ENCODE measurements around the gene PSPN.
"Not testable (repeated sequence)": the region's sequence is repeated elsewhere in the genome, so short reads cannot be mapped to it uniquely, and the experiment has no call there.

Gene PSPN

GRCh38 chr19:6406401-6406800, 30.7 kb upstream of the PSPN start:
- no peak overlapping the region for H3K27ac ChIP-seq
- no peaks in the 10 kb centered on the region for H4K20me1 ChIP-seq (ENCODE audit: insufficient read depth)
- no peaks in the 10 kb centered on the region for H3K27me3 ChIP-seq (ENCODE audit: insufficient read depth, low read depth)
- H2AFZ ChIP-seq (ENCODE audit: low read depth), result no peak overlapping the region
- no peak overlapping the region for H3K4me3 ChIP-seq (IDR thresholded peaks at IDR 0.05; ENCODE audit: insufficient read depth, low read depth, low read length)
- no peaks in the 10 kb centered on the region for H3K36me3 ChIP-seq (ENCODE audit: insufficient read depth)
- no peak overlapping the region for H3K9ac ChIP-seq
- H3K4me2 ChIP-seq, result no peak overlapping the region
- TF ChIP-seq CTCF (conservative IDR thresholded peaks at IDR 0.05; ENCODE audit: low read depth, low read length), result no peak
- no peaks in the 10 kb centered on the region for H3K79me2 ChIP-seq (ENCODE audit: insufficient read depth, low read depth)
- no peaks in the 10 kb centered on the region for H3K4me1 ChIP-seq (ENCODE audit: low read depth, poor library complexity, severe bottlenecking)

DNA sequence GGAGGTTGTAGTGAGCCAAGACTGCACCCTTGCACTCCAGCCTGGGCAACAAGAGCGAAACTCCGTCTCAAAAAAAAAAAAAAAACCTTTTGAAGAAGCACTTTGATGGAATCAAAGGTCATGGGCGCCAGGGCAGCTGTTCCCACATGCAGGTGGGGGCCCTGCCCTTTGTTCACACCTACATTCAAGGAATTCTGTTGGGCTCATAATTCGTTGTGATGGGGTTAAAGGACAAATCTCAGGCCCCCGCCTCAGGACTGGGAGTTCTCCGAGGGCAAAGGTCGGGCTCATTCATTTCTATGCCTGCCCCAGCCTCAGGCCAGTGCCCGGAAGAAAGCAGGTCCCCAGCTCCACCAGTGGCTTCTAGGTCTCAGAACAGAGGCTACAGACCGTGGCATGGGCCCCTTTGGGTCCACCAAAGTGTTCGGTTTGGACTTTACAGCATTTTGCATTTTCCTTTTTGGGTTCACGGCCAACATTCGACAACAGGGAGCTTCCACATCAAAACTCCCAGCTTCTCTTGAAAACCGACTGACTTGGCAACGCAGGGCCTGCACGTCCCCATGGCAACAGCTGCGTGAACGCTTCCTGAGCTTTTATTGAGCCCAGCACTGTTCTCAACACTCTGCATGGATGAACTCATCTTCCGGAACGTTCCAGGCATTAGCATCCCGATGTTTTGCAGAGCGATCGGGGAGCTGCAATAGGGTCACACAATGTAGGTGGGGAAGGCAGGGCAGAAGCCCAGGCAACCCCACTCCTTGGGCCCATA, 27.3 kb upstream of the PSPN start:
- no peaks in the 10 kb centered on the region for H3K4me1 ChIP-seq (ENCODE audit: low read depth, poor library complexity, severe bottlenecking)
- H4K20me1 ChIP-seq (ENCODE audit: insufficient read depth), result no peaks in the 10 kb centered on the region
- H3K9ac ChIP-seq, result no peak overlapping the region
- H3K4me2 ChIP-seq, result no peak overlapping the region
- H3K27ac ChIP-seq, result no peak overlapping the region
- H3K36me3 ChIP-seq (ENCODE audit: insufficient read depth), result no peaks in the 10 kb centered on the region
- no peak overlapping the region for H2AFZ ChIP-seq (ENCODE audit: low read depth)
- H3K27me3 ChIP-seq (ENCODE audit: insufficient read depth, low read depth), result no peaks in the 10 kb centered on the region
- no peak overlapping the region for H3K4me3 ChIP-seq (IDR thresholded peaks at IDR 0.05; ENCODE audit: insufficient read depth, low read depth, low read length)
- no peaks in the 10 kb centered on the region for H3K79me2 ChIP-seq (ENCODE audit: insufficient read depth, low read depth)
- no peak for TF ChIP-seq CTCF (conservative IDR thresholded peaks at IDR 0.05; ENCODE audit: low read depth, low read length)

GRCh38 chr19:6402058-6402457, 26.3 kb upstream of the PSPN start:
- no peaks in the 10 kb centered on the region for H3K79me2 ChIP-seq (ENCODE audit: insufficient read depth, low read depth)
- H3K4me2 ChIP-seq, result no peak overlapping the region
- no peak overlapping the region for H3K27ac ChIP-seq
- no peaks in the 10 kb centered on the region for H3K36me3 ChIP-seq (ENCODE audit: insufficient read depth)
- no peaks in the 10 kb centered on the region for H4K20me1 ChIP-seq (ENCODE audit: insufficient read depth)
- TF ChIP-seq CTCF (conservative IDR thresholded peaks at IDR 0.05; ENCODE audit: low read depth, low read length), result no peak
- no peak overlapping the region for H2AFZ ChIP-seq (ENCODE audit: low read depth)
- no peaks in the 10 kb centered on the region for H3K27me3 ChIP-seq (ENCODE audit: insufficient read depth, low read depth)
- no peak overlapping the region for H3K4me3 ChIP-seq (IDR thresholded peaks at IDR 0.05; ENCODE audit: insufficient read depth, low read depth, low read length)
- no peaks in the 10 kb centered on the region for H3K4me1 ChIP-seq (ENCODE audit: low read depth, poor library complexity, severe bottlenecking)
- no peak overlapping the region for H3K9ac ChIP-seq

DNA sequence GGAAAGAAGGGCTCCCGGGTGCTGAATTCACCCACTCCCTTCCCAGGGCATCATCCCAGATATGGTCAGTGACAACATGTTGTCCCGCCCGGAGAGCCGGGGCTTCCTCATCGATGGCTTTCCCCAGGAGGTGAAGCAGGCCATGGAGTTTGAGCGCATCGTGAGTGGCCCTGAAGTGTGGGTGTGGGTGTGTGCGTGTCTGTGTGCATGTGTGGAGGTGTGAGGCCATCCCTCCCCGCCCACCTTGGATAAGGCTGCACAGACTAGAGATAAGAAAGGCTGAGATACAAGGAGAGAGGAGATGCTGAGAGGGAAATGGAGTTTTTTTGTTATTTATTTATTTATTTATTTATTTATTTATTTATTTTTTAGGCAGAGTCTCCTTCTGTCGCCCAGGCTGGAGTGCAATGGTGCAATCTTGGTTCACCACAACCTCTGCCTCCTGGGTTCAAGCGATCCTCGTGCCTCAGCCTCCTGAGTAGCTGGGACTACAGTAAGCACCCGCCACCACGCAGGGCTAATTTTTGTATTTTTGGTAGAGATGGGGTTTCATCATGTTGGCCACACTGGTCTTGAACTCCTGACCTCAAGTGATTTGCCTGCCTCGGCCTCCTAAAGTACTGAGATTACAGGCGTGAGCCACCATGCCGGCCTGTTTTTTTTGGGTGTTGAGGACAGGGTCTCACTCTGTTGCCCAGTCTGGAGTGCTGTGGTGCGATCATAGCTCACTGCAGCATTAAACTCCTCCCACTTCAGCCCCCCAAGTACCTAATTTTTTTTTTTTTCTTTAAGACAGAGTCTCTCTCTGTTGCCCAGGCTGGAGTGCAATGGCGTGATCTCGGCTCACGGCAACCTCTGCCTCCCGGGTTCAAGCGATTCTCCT, 24.6 kb upstream of the PSPN start:
- not testable (repeated sequence) for H3K4me1 ChIP-seq (ENCODE audit: low read depth, poor library complexity, severe bottlenecking); H3K79me2 ChIP-seq (ENCODE audit: insufficient read depth, low read depth); H3K9ac ChIP-seq; H2AFZ ChIP-seq (ENCODE audit: low read depth); H3K4me2 ChIP-seq; H3K27ac ChIP-seq; H3K4me3 ChIP-seq (IDR thresholded peaks at IDR 0.05; ENCODE audit: insufficient read depth, low read depth, low read length); H3K36me3 ChIP-seq (ENCODE audit: insufficient read depth); H4K20me1 ChIP-seq (ENCODE audit: insufficient read depth); H3K27me3 ChIP-seq (ENCODE audit: insufficient read depth, low read depth)
